ENCODE data around the gene GPR68. TPM values are rescaled to one million over a fixed set of nuclear protein-coding genes. Genes with fewer than 3 reads are reported as not detected.

Gene GPR68
- total RNA-seq, 1 donor: 8.0 TPM

DNA sequence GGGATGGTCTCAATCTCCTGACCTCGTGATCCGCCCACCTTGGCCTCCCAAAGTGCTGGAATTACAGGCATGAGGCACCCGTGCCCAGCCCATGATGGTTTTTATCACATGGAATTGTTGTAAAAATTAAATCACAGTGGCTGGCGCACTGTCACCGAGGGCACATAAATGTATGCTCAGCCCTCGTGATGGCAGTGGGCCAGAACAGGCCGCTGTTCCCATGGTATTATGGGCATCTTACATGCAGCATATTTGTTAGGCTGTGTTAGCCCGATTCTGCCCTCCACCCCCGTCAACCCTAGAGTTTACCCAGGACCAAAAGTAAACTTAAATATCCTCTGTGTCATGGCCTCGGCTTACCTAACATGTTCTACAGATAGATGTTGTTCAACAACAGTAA is 48.6 kb downstream of the GPR68 start:
- no peaks in the 10 kb centered on the region for H3K27me3 ChIP-seq (ENCODE audit: insufficient read depth, low read length)
- peaks cover 4% of the 10 kb centered on the region for H3K4me1 ChIP-seq (ENCODE audit: insufficient read depth, low read length)
- peaks cover 16% of the 10 kb centered on the region for H3K36me3 ChIP-seq (ENCODE audit: insufficient read depth, low read length)
- no peaks in the 10 kb centered on the region for H4K20me1 ChIP-seq (ENCODE audit: insufficient read depth, low read length)
- no peak overlapping the region for H3K4me2 ChIP-seq (ENCODE audit: insufficient read depth, low read length)
- no peak overlapping the region for H3K4me3 ChIP-seq (ENCODE audit: insufficient read depth, low read length)
- no peaks in the 10 kb centered on the region for H3K9me3 ChIP-seq (ENCODE audit: low read depth, low read length)
- H3K79me2 ChIP-seq (ENCODE audit: insufficient read depth, low read length): no peaks in the 10 kb centered on the region
- no peak for DNase-seq (ENCODE audit: insufficient read length, low spot score, missing footprints)
- no peak for TF ChIP-seq CTCF (IDR thresholded peaks at IDR 0.05; ENCODE audit: extremely low read depth, low read depth, low read length)
- no peak overlapping the region for H2AFZ ChIP-seq (ENCODE audit: low read length)
- no peak overlapping the region for H3K27ac ChIP-seq (ENCODE audit: low read depth, low read length)

DNA sequence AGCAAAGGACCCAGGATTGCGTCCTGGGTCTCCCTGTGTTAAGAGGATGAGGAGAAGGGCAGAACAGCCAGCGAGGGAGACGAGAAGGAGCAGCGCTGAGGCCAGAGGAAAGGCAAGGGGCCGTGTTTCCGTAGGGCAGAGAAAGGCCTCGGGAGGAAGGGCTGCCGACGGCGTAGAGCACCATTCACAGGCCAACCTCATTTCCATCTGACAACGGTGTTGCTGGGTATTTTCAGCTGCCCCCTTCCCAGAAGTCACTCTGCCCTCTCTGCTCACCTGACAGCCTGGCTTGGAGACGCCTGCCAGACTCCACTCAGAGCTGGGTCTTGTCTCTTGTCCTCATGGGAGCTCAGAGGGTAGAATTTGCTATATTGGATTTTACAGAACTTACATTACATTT is 51.4 kb downstream of the GPR68 start:
- no peaks in the 10 kb centered on the region for H3K27me3 ChIP-seq (ENCODE audit: insufficient read depth, low read length)
- H3K27ac ChIP-seq (ENCODE audit: low read depth, low read length): no peak overlapping the region
- no peak overlapping the region for H2AFZ ChIP-seq (ENCODE audit: low read length)
- no peaks in the 10 kb centered on the region for H3K9me3 ChIP-seq (ENCODE audit: low read depth, low read length)
- no peaks in the 10 kb centered on the region for H4K20me1 ChIP-seq (ENCODE audit: insufficient read depth, low read length)
- H3K4me3 ChIP-seq (ENCODE audit: insufficient read depth, low read length): no peak overlapping the region
- H3K79me2 ChIP-seq (ENCODE audit: insufficient read depth, low read length): no peaks in the 10 kb centered on the region
- TF ChIP-seq CTCF (IDR thresholded peaks at IDR 0.05; ENCODE audit: extremely low read depth, low read depth, low read length): no peak
- peaks cover 4% of the 10 kb centered on the region for H3K4me1 ChIP-seq (ENCODE audit: insufficient read depth, low read length)
- H3K36me3 ChIP-seq (ENCODE audit: insufficient read depth, low read length): peaks cover 15% of the 10 kb centered on the region
- no peak for DNase-seq (ENCODE audit: insufficient read length, low spot score, missing footprints)
- H3K4me2 ChIP-seq (ENCODE audit: insufficient read depth, low read length): no peak overlapping the region

DNA sequence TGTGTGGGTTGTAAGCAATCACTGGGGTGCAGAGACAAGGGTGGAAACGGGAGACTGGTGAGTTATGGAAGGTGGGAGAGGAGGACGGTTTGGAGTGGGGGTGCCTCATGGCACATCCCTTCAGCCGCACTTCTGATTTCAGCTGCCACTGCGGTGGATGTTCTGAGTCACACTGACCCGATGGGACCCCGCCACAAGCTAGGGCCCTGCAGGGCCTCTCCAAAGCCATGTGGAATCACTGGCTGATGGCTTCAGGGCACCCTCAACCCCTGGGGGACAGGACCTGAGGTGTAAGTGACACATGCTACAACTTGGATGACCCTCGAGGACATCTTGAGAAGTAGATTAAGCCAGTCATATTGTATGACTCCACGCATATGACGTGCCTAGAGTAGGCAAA is 53.7 kb downstream of the GPR68 start:
- TF ChIP-seq CTCF (IDR thresholded peaks at IDR 0.05; ENCODE audit: extremely low read depth, low read depth, low read length): no peak
- no peak overlapping the region for H2AFZ ChIP-seq (ENCODE audit: low read length)
- no peak overlapping the region for H3K4me3 ChIP-seq (ENCODE audit: insufficient read depth, low read length)
- peaks cover 7% of the 10 kb centered on the region for H3K36me3 ChIP-seq (ENCODE audit: insufficient read depth, low read length)
- peaks cover 6% of the 10 kb centered on the region for H3K4me1 ChIP-seq (ENCODE audit: insufficient read depth, low read length)
- no peaks in the 10 kb centered on the region for H4K20me1 ChIP-seq (ENCODE audit: insufficient read depth, low read length)
- H3K9me3 ChIP-seq (ENCODE audit: low read depth, low read length): no peaks in the 10 kb centered on the region
- no peak for DNase-seq (ENCODE audit: insufficient read length, low spot score, missing footprints)
- no peaks in the 10 kb centered on the region for H3K27me3 ChIP-seq (ENCODE audit: insufficient read depth, low read length)
- H3K27ac ChIP-seq (ENCODE audit: low read depth, low read length): no peak overlapping the region
- H3K79me2 ChIP-seq (ENCODE audit: insufficient read depth, low read length): no peaks in the 10 kb centered on the region
- H3K4me2 ChIP-seq (ENCODE audit: insufficient read depth, low read length): no peak overlapping the region

DNA sequence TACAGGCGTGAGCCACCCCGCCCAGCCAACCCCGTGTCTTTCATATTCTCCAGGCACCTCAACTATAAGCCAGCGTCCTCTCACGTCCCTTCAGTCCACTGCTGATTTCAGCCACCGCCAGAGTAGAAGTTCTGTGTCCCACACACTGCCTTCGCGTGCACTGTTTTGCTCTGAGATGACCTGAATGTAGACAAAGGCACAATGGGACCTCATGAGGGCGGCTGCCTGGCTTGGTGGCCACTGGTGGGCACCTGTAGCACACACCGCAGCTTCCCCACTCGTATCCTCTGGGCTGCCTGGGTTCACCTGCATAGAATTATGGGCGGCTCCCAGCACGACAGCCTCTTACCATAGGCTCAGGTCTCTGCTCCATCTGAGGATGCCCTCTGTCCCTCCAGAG is 57.2 kb downstream of the GPR68 start:
- Histone ChIP-seq H3K36me3 (ENCODE audit: insufficient read depth, low read length) (peaks cover 12% of the 10 kb centered on the region), H3K9me3 (ENCODE audit: low read depth, low read length) (no peaks in the 10 kb centered on the region), H3K4me3 (ENCODE audit: insufficient read depth, low read length) (no peak overlapping the region), H3K79me2 (ENCODE audit: insufficient read depth, low read length) (no peaks in the 10 kb centered on the region), H3K4me1 (ENCODE audit: insufficient read depth, low read length) (peaks cover 8% of the 10 kb centered on the region), H3K4me2 (ENCODE audit: insufficient read depth, low read length) (no peak overlapping the region), H3K27ac (ENCODE audit: low read depth, low read length) (no peak overlapping the region), H2AFZ (ENCODE audit: low read length) (no peak overlapping the region), H4K20me1 (ENCODE audit: insufficient read depth, low read length) (no peaks in the 10 kb centered on the region), H3K27me3 (ENCODE audit: insufficient read depth, low read length) (no peaks in the 10 kb centered on the region)
- no peak for TF ChIP-seq CTCF (IDR thresholded peaks at IDR 0.05; ENCODE audit: extremely low read depth, low read depth, low read length)
- no peak for DNase-seq (ENCODE audit: insufficient read length, low spot score, missing footprints)
